OCI-LY1 (cell line): ENCODE measurements around the gene AZU1.

Source experiments
- H2AFZ ChIP-seq: fragments of 200-600 bp; sonication (generic), shearing (Covaris generic); 2 replicates; pipeline ENCODE4 v1.6.0; 2014; ENCODE audit warnings: antibody characterized with exemption, mild to moderate bottlenecking, low read length
- H3F3A ChIP-seq: fragments of 200-600 bp; sonication (generic), shearing (Covaris generic); 2 replicates; pipeline ENCODE4 v1.6.0; 2014; ENCODE audit warnings: mild to moderate bottlenecking, antibody characterized with exemption, low read length, moderate library complexity; ENCODE audit not compliant: insufficient read depth
- H3K27ac ChIP-seq: fragments of 200-600 bp; sonication (generic); 2 replicates; pipeline ENCODE4 v1.5.1; 2014; ENCODE audit warnings: low read length, mixed run types, mild to moderate bottlenecking, low read depth; ENCODE audit not compliant: poor library complexity, severe bottlenecking
- H3K27me3 ChIP-seq: fragments of 200-600 bp; sonication (generic); 2 replicates; pipeline ENCODE4 v1.6.0; 2014; ENCODE audit warnings: antibody characterized with exemption, mild to moderate bottlenecking, low read length, moderate library complexity; ENCODE audit not compliant: insufficient read depth
- H3K36me3 ChIP-seq: fragments of 200-600 bp; sonication (generic); 2 replicates; pipeline ENCODE4 v1.6.1; 2014; ENCODE audit warnings: mild to moderate bottlenecking, antibody characterized with exemption, low read length, moderate library complexity, mixed read lengths; ENCODE audit not compliant: insufficient read depth
- H3K4me1 ChIP-seq: fragments of 200-600 bp; sonication (generic); 2 replicates; pipeline ENCODE4 v1.5.1; 2014; ENCODE audit warnings: mild to moderate bottlenecking, low read length, moderate library complexity; ENCODE audit not compliant: insufficient read depth, severe bottlenecking
- H3K4me2 ChIP-seq: fragments of 200-600 bp; sonication (generic), shearing (Covaris generic); 2 replicates; pipeline ENCODE4 v1.6.1; 2014; ENCODE audit warnings: low read length
- H3K4me3 ChIP-seq: fragments of 200-600 bp; sonication (generic); 2 replicates; pipeline ENCODE4 v1.5.1; 2014; ENCODE audit warnings: low read length, low read depth, mild to moderate bottlenecking, mixed read lengths; ENCODE audit not compliant: poor library complexity, severe bottlenecking
- H3K79me2 ChIP-seq: fragments of 200-600 bp; shearing (Covaris generic); 2 replicates; pipeline ENCODE4 v1.6.1; 2016; ENCODE audit warnings: mixed run types, low read length, mixed read lengths; ENCODE audit not compliant: insufficient read depth
- H3K9ac ChIP-seq: fragments of 200-600 bp; sonication (generic), shearing (Covaris generic); 2 replicates; pipeline ENCODE4 v1.6.1; 2014; ENCODE audit warnings: mild to moderate bottlenecking, low read length, mixed read lengths
- H3K9me2 ChIP-seq: fragments of 200-600 bp; sonication (generic), shearing (Covaris generic); 2 replicates; pipeline ENCODE4 v1.6.1; 2014; ENCODE audit warnings: low read depth, mild to moderate bottlenecking, low read length, mixed read lengths
- H3K9me3 ChIP-seq: fragments of 200-600 bp; shearing (Covaris generic); 2 replicates; pipeline ENCODE4 v1.6.1; 2014; ENCODE audit warnings: low read length, mixed read lengths
- H4K20me1 ChIP-seq: fragments of 200-600 bp; sonication (generic), shearing (Covaris generic); 2 replicates; pipeline ENCODE4 v1.6.0; 2016; ENCODE audit warnings: mild to moderate bottlenecking, low read length; ENCODE audit not compliant: insufficient read depth
- CTCF ChIP-seq: fragments of 200-600 bp; sonication (generic), shearing (Covaris generic); IDR thresholded peaks from 2 replicates; pipeline ENCODE4 v1.5.1; 2017; ENCODE audit warnings: mild to moderate bottlenecking, antibody characterized with exemption, low read length, moderate library complexity, mixed read lengths
- EZH2 ChIP-seq: fragments of 200-600 bp; sonication (generic), shearing (Covaris generic); IDR thresholded peaks from 2 replicates; pipeline ENCODE4 v1.8.0; 2017; ENCODE audit warnings: borderline replicate concordance, mixed run types, mild to moderate bottlenecking, antibody characterized with exemption, low read length, moderate library complexity, mixed read lengths

The AZU1 gene

GRCh38 chr19:861141-861755 is 33.6 kb downstream of the AZU1 start:
- Histone ChIP-seq H3K36me3 (no peaks in the 10 kb centered on the region), H3K27ac (no peak overlapping the region), H3K9me2 (no peaks in the 10 kb centered on the region), H3F3A (no peaks in the 10 kb centered on the region), H2AFZ (no peak overlapping the region), H3K4me2 (peak overlapping the region; percentile 63; the same call in 1 of the 2 replicates), H3K27me3 (no peaks in the 10 kb centered on the region), H3K4me1 (peaks cover 18% of the 10 kb centered on the region), H4K20me1 (no peaks in the 10 kb centered on the region), H3K9me3 (no peaks in the 10 kb centered on the region), H3K79me2 (no peaks in the 10 kb centered on the region), H3K9ac (peak overlapping the region; percentile 55; the same call in 1 of the 2 replicates), H3K4me3 (peak overlapping the region; percentile 62)
- no peak for TF ChIP-seq CTCF
- no peak for TF ChIP-seq EZH2

- H3K9me3 ChIP-seq = no peaks in the 10 kb centered on the region
- no peaks in the 10 kb centered on the region for H3K79me2 ChIP-seq
- H3K27me3 ChIP-seq = no peaks in the 10 kb centered on the region
- no peaks in the 10 kb centered on the region for H3K36me3 ChIP-seq
- TF ChIP-seq CTCF (peak; percentile 7; the same call in 1 of the 2 replicates), EZH2 (no peak)
- H4K20me1 ChIP-seq = no peaks in the 10 kb centered on the region
- H3K4me3 ChIP-seq = peak overlapping the region; percentile 43
- peak overlapping the region; percentile 60 for H3K27ac ChIP-seq
- no peak overlapping the region for H3K9ac ChIP-seq
- H3K4me2 ChIP-seq = peak overlapping the region; percentile 59; the same call in 1 of the 2 replicates
- H3K9me2 ChIP-seq = no peaks in the 10 kb centered on the region
- no peak overlapping the region for H2AFZ ChIP-seq
- H3F3A ChIP-seq = no peaks in the 10 kb centered on the region
- peaks cover 18% of the 10 kb centered on the region for H3K4me1 ChIP-seq
Observed at GRCh38 chr19:861756-862580, 34.3 kb downstream of the AZU1 start.

DNA sequence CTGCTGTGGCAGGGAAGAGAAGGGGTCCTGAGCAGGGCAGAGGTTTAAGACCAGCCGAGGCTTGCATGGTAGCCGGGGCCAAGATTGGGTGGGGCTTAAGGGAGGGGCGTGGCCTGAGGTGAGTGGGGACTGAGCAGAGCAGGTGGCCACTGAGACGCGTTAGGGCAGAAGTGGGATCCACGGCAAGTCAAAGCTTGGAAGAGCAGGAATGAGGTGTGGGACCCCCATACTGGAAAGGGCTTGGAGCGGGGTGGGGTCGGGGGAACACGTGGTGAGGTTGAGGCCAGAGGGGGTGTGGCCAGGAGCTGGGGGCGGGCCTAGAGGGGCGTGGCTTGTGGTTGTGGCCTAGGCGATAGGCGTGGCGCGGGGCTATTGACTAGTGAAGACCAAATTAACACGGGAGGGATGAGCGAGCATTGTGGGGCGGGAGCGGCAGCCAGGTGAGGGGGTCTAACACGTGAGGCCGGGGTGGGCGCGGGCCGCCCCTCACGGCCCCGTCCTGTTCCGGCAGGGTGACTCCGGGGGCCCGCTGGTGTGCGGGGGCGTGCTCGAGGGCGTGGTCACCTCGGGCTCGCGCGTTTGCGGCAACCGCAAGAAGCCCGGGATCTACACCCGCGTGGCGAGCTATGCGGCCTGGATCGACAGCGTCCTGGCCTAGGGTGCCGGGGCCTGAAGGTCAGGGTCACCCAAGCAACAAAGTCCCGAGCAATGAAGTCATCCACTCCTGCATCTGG is 35.1 kb downstream of the AZU1 start:
- Histone ChIP-seq H3K9me2 (no peaks in the 10 kb centered on the region), H3K4me1 (peaks cover 18% of the 10 kb centered on the region), H3K79me2 (no peaks in the 10 kb centered on the region), H3F3A (no peaks in the 10 kb centered on the region), H3K27me3 (no peaks in the 10 kb centered on the region), H3K9me3 (no peaks in the 10 kb centered on the region), H4K20me1 (no peaks in the 10 kb centered on the region), H3K4me3 (peak overlapping the region; percentile 43), H2AFZ (no peak overlapping the region), H3K27ac (peak overlapping the region; percentile 64), H3K9ac (no peak overlapping the region), H3K36me3 (0 out of 2 replicates have a peak, but pooled peaks cover 2% of the 10 kb centered on the region), H3K4me2 (peak overlapping the region; percentile 59)
- TF ChIP-seq CTCF (no peak), EZH2 (no peak)
